K562 (cell line): ENCODE results near the gene OR51G1. TPM values are rescaled to one million over a fixed set of nuclear protein-coding genes. Genes with fewer than 3 reads are reported as not detected.

Experiments
- ATF1 ChIP-seq, 2 experiments: fragments of 450-650 bp in 1 of 2; IDR thresholded peaks; 2 replicates each; pipeline ENCODE4 v1.6.1; 2016; ENCODE audit warnings: missing compliant biosample characterization in 1 of 2, missing genetic modification characterization in 1 of 2
- DPF2 ChIP-seq: fragments of 450-650 bp; IDR thresholded peaks from 2 replicates; pipeline ENCODE4 v1.6.1; 2016
- HDAC1 ChIP-seq, 2 experiments: fragments of 450-650 bp; IDR thresholded peaks; 2 replicates each; pipeline ENCODE4 v1.6.1; 2016 to 2017; ENCODE audit warnings: inconsistent platforms in 1 of 2, mild to moderate bottlenecking in 1 of 2, moderate library complexity in 1 of 2
- JUNB ChIP-seq: fragments of 450-650 bp; formaldehyde crosslinking; conservative IDR thresholded peaks from 2 replicates; pipeline ENCODE4 v1.4.0; 2020; ENCODE audit warnings: mild to moderate bottlenecking
- KLF16 ChIP-seq: IDR thresholded peaks from 2 replicates; pipeline ENCODE4 v1.6.1; 2016; ENCODE audit warnings: antibody characterized with exemption
- MIER1 ChIP-seq: fragments of 450-650 bp; IDR thresholded peaks from 2 replicates; pipeline ENCODE4 v1.6.1; 2016; ENCODE audit warnings: antibody characterized with exemption, mild to moderate bottlenecking, low read depth
- PHF8 ChIP-seq: fragments of 200-600 bp; sonication (generic); IDR thresholded peaks from 2 replicates; pipeline ENCODE4 v1.6.1; 2012; ENCODE audit warnings: mixed run types, mild to moderate bottlenecking, inconsistent platforms, low read length, moderate library complexity, borderline replicate concordance
- POLR2AphosphoS5 ChIP-seq: IDR thresholded peaks from 2 replicates; pipeline ENCODE4 v1.6.1; 2011; ENCODE audit warnings: mild to moderate bottlenecking, low read depth, low read length, moderate library complexity; ENCODE audit not compliant: control insufficient read depth, insufficient read depth
- POLR2B ChIP-seq: fragments of 450-650 bp; IDR thresholded peaks from 2 replicates; pipeline ENCODE4 v1.6.1; 2018; ENCODE audit warnings: low read depth; ENCODE audit not compliant: partially characterized antibody
- RNF2 ChIP-seq: sonication (generic); IDR thresholded peaks from 2 replicates; pipeline ENCODE4 v1.6.1; 2016
- SPI1 ChIP-seq: IDR thresholded peaks from 2 replicates; pipeline ENCODE4 v1.6.1; 2011; ENCODE audit warnings: low read depth, low read length, control low read depth, borderline replicate concordance
- ZNF586 ChIP-seq: fragments of 450-650 bp; formaldehyde crosslinking; conservative IDR thresholded peaks from 2 replicates; pipeline ENCODE4 v1.4.0; 2020; ENCODE audit warnings: mild to moderate bottlenecking, moderate library complexity
- polyA plus RNA-seq, 8 experiments: library from polyadenylated mRNA; depleted of rRNA in 4 of 8; stranded (reverse) in 5 of 8; unstranded in 3 of 8; fragments of >200 nt; fragmentation: Nextera tagmentation in 2 of 8; fragmentation: Illumina TruSeq in 1 of 8; extraction: Ambion mirVana in 2 of 8; extraction: Trizol in 1 of 8; gene quantifications; 2 replicates each; pipeline versions ENCODE4 v1.2.1 to v1.2.3, GENCODE V29; 2011 to 2014; ENCODE audit warnings: inconsistent platforms in 1 of 8, missing spikeins in 1 of 8
- total RNA-seq, 7 experiments: library from RNA; depleted of rRNA in 6 of 7; stranded (reverse); fragments of >200 nt in 6 of 7; fragmentation: Illumina TruSeq in 2 of 7; extraction: Trizol in 2 of 7; gene quantifications; 2 replicates each; pipeline versions ENCODE4 v1.2.1 to v1.2.3, GENCODE V29; 2011 to 2021; ENCODE audit warnings: low replicate concordance in 1 of 7
- TF ChIP-seq, protein P1 (sequence below): fragments of 450-650 bp; formaldehyde crosslinking; IDR thresholded peaks from 2 replicates; pipeline ENCODE4 v1.4.0; 2022; ENCODE audit warnings: mild to moderate bottlenecking, moderate library complexity
- TF ChIP-seq, protein P2 (sequence below), 2 experiments: fragments of 450-650 bp; formaldehyde crosslinking in 1 of 2; IDR thresholded peaks; 2 replicates each; pipeline versions ENCODE4 v1.4.0 to v1.6.1; 2014 to 2020; ENCODE audit warnings: mild to moderate bottlenecking in 2 of 2, borderline replicate concordance in 1 of 2, low read depth in 1 of 2
- TF ChIP-seq, protein P3 (sequence below): IDR thresholded peaks from 3 replicates; pipeline ENCODE4 v1.6.1; 2011; ENCODE audit warnings: borderline replicate concordance, mild to moderate bottlenecking, moderate library complexity; ENCODE audit not compliant: insufficient read length; ENCODE audit errors: extremely low read depth

Gene OR51G1
- total and polyA plus RNA-seq, 9 of the 15 experiments (the other 6 are each of a cell fraction or from before 2014, with no cell fraction given) = not detected

DNA sequence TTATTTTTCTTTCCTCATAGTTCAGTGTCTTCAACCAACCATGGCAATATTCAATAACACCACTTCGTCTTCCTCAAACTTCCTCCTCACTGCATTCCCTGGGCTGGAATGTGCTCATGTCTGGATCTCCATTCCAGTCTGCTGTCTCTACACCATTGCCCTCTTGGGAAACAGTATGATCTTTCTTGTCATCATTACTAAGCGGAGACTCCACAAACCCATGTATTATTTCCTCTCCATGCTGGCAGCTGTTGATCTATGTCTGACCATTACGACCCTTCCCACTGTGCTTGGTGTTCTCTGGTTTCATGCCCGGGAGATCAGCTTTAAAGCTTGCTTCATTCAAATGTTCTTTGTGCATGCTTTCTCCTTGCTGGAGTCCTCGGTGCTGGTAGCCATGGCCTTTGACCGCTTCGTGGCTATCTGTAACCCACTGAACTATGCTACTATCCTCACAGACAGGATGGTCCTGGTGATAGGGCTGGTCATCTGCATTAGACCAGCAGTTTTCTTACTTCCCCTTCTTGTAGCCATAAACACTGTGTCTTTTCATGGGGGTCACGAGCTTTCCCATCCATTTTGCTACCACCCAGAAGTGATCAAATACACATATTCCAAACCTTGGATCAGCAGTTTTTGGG is 42.2 kb downstream of the OR51G1 start, which contains the start of gene OR51T1 (continued):
- TF ChIP-seq ZNF586 (CRISPR knock-in tag) (no peak), JUNB (CRISPR knock-in tag) (no peak), SPI1 (0 out of 2 replicates have a peak, but pooled peaks have one; percentile 5), KLF16 (peak; percentile 60; the same call in 1 of the 2 replicates), RNF2 (peak; percentile 49; the same call in 1 of the 2 replicates), POLR2B (no peak), PHF8 (no peak), ATF1 (CRISPR knock-in tag; IDR thresholded peaks at IDR 0.05) (no peak), ATF1 (tag; IDR thresholded peaks at IDR 0.05) (no peak), DPF2 (peak; percentile 58; the same call in 1 of the 2 replicates), MIER1 (no peak), HDAC1 (IDR thresholded peaks at IDR 0.05) (no peak), POLR2AphosphoS5 (peak; percentile 25; the same call in 1 of the 2 replicates)
- TF ChIP-seq, protein P1, sequence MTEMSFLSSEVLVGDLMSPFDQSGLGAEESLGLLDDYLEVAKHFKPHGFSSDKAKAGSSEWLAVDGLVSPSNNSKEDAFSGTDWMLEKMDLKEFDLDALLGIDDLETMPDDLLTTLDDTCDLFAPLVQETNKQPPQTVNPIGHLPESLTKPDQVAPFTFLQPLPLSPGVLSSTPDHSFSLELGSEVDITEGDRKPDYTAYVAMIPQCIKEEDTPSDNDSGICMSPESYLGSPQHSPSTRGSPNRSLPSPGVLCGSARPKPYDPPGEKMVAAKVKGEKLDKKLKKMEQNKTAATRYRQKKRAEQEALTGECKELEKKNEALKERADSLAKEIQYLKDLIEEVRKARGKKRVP (CRISPR knock-in tag) = no peak
- TF ChIP-seq, protein P2, sequence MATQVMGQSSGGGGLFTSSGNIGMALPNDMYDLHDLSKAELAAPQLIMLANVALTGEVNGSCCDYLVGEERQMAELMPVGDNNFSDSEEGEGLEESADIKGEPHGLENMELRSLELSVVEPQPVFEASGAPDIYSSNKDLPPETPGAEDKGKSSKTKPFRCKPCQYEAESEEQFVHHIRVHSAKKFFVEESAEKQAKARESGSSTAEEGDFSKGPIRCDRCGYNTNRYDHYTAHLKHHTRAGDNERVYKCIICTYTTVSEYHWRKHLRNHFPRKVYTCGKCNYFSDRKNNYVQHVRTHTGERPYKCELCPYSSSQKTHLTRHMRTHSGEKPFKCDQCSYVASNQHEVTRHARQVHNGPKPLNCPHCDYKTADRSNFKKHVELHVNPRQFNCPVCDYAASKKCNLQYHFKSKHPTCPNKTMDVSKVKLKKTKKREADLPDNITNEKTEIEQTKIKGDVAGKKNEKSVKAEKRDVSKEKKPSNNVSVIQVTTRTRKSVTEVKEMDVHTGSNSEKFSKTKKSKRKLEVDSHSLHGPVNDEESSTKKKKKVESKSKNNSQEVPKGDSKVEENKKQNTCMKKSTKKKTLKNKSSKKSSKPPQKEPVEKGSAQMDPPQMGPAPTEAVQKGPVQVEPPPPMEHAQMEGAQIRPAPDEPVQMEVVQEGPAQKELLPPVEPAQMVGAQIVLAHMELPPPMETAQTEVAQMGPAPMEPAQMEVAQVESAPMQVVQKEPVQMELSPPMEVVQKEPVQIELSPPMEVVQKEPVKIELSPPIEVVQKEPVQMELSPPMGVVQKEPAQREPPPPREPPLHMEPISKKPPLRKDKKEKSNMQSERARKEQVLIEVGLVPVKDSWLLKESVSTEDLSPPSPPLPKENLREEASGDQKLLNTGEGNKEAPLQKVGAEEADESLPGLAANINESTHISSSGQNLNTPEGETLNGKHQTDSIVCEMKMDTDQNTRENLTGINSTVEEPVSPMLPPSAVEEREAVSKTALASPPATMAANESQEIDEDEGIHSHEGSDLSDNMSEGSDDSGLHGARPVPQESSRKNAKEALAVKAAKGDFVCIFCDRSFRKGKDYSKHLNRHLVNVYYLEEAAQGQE (IDR thresholded peaks at IDR 0.05; ENCODE audit: borderline replicate concordance) = no peak
- TF ChIP-seq, protein P2 (CRISPR knock-in tag; IDR thresholded peaks at IDR 0.05; ENCODE audit: low read depth) = no peak
- TF ChIP-seq, protein P3, sequence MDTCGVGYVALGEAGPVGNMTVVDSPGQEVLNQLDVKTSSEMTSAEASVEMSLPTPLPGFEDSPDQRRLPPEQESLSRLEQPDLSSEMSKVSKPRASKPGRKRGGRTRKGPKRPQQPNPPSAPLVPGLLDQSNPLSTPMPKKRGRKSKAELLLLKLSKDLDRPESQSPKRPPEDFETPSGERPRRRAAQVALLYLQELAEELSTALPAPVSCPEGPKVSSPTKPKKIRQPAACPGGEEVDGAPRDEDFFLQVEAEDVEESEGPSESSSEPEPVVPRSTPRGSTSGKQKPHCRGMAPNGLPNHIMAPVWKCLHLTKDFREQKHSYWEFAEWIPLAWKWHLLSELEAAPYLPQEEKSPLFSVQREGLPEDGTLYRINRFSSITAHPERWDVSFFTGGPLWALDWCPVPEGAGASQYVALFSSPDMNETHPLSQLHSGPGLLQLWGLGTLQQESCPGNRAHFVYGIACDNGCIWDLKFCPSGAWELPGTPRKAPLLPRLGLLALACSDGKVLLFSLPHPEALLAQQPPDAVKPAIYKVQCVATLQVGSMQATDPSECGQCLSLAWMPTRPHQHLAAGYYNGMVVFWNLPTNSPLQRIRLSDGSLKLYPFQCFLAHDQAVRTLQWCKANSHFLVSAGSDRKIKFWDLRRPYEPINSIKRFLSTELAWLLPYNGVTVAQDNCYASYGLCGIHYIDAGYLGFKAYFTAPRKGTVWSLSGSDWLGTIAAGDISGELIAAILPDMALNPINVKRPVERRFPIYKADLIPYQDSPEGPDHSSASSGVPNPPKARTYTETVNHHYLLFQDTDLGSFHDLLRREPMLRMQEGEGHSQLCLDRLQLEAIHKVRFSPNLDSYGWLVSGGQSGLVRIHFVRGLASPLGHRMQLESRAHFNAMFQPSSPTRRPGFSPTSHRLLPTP = no peak
